AG04449 (cell line): ENCODE data around the gene DPF3.

Experiments
- CTCF ChIA-PET: fragments of 350-600 bp; formaldehyde crosslinking; extraction: SDS; loops from one replicate; lab custom pipeline; 2021; ENCODE audit warnings: antibody characterized with exemption; lab: Yijun Ruan, JAX
- POLR2A ChIA-PET: fragments of 400-600, 350-600 bp; formaldehyde crosslinking; extraction: SDS; loops from one replicate; lab custom pipeline; 2020; ENCODE audit warnings: antibody characterized with exemption, inconsistent platforms; lab: Yijun Ruan, JAX
- DNase-seq: peaks from one replicate; pipeline ENCODE4 v3.0.0-alpha.2; 2010; ENCODE audit warnings: low read depth, low spot score
- H3K4me3 ChIP-seq: 2 replicates; pipeline ENCODE4 v1.5.1; 2011; ENCODE audit warnings: low read depth, mild to moderate bottlenecking, control low read depth, low read length
- TF ChIP-seq, protein P1 (sequence below): IDR thresholded peaks from one replicate; pipeline ENCODE4 v1.5.1; 2011; ENCODE audit warnings: mild to moderate bottlenecking, moderate library complexity, low read length, control low read depth, inconsistent platforms; ENCODE audit not compliant: insufficient read depth; ENCODE audit errors: missing control alignments

Gene DPF3

DNA sequence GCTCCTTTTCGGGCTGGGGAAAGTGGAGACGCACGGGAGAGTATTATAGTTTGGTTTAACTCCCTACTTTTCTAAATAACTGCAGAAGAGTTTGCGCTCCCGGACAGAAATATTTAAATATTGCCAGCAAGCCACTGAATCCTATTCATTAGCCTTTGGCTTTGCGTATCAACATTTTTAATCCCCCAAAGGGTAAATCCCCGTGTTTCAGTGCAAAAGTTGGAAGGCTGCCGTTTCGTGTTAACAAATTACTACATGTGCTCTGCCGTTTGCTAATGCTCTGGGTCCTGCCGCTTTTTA, 372 bp upstream of the DPF3 start:
- ChIA-PET POLR2A (interaction anchor here (0.6 to 1.3 kb wide), 4 partner anchors 12 to 378 kb away, joined by 3 to 6 read pairs (median 3); no protein-coding TSS in a partner anchor), CTCF (interaction anchor here (1.0 to 2.6 kb wide), 7 partner anchors 10 to 379 kb away, joined by 3 to 36 read pairs (median 4); no protein-coding TSS in a partner anchor)
- H3K4me3 ChIP-seq: peak overlapping the region; percentile 80
- DNase-seq: no peak
- TF ChIP-seq, protein P1, sequence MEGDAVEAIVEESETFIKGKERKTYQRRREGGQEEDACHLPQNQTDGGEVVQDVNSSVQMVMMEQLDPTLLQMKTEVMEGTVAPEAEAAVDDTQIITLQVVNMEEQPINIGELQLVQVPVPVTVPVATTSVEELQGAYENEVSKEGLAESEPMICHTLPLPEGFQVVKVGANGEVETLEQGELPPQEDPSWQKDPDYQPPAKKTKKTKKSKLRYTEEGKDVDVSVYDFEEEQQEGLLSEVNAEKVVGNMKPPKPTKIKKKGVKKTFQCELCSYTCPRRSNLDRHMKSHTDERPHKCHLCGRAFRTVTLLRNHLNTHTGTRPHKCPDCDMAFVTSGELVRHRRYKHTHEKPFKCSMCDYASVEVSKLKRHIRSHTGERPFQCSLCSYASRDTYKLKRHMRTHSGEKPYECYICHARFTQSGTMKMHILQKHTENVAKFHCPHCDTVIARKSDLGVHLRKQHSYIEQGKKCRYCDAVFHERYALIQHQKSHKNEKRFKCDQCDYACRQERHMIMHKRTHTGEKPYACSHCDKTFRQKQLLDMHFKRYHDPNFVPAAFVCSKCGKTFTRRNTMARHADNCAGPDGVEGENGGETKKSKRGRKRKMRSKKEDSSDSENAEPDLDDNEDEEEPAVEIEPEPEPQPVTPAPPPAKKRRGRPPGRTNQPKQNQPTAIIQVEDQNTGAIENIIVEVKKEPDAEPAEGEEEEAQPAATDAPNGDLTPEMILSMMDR: no peak

DNA sequence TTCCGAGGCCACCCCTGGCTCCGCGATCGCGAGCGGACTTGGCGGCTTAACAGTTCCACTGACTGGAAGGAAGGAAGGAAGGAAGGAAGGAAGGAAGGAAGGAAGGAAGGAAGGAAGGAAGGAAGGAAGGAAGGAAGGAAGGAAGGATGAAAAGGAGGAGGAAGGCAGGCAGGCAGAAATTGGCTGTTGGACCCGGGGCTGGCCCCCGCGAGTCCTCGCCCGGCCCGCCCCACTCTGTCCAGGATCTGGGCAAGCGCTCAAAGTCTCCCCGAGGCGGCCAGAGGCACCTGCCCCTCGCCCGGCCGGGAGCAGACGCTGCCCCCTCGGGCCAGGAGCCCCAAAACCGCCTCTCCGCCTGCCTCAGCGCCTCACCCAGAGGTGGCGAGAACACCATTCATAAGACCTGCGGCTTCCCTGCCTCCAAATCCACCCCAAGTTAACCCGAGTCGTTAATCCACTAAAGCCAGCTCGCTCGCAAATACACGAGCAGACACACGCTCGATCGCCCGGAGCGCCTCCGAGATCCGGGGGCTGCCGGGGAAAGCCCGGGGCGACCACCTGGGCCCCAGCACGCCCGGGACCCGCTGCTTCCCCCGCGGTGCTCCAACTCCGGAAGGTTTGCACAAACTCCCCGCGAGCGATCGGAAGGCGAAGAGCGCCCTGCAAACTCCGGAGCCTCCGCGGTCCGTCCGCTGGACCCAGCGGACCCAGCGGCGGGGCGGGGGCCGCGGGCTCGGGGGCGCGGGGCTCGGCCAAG, 844 bp downstream of the DPF3 start:
- ChIA-PET CTCF (interaction anchor here (1.1 to 2.8 kb wide), 9 partner anchors 11 to 379 kb away, joined by 3 to 36 read pairs (median 8); no protein-coding TSS in a partner anchor), POLR2A (interaction anchor here (1.3 kb wide), 1 partner anchor 13 kb away, joined by 3 read pairs; no protein-coding TSS in a partner anchor)
- H3K4me3 ChIP-seq: peak overlapping the region; percentile 80
- TF ChIP-seq, protein P1: no peak
- DNase-seq: no peak

DNA sequence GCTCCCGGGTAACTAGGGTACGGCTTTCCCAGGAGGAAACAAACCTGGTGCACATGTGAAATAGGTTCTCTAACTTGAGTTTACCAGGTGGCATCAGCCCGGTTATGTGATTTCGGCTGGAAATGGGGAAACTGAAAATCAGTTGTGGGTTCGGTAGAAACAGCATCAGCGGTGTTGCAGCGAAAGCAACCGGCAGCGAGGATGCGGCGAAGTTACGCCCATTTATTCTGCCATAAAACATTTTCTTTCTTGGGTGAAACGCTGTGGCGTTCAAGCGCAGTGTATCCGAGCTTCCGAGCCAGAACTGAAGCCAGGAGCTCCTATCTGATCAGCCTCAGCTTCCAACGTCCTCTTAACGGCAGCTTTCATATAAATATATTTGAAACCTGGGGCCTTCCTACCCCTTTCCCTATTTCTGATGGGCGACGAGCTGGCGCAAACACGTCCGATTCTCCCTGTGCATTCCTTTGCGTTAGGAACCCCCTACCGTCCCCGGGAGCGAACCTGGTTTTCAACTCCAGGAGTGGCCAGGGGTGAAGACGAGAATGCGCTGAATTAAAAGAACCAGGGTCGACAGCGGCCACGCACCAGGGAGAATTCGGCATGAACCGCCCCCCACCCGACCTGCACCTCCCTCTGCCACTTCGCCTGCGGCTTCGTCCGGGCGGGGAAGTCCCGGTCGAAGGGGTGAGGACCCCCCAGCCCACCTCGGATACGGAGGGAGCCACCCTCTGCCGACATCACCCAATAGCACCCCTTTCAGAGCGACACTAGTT, 1.6 kb downstream of the DPF3 start:
- DNase-seq: no peak
- TF ChIP-seq, protein P1: no peak
- ChIA-PET CTCF (interaction anchor here (0.9 to 2.8 kb wide), 6 partner anchors 12 to 378 kb away, joined by 3 to 28 read pairs (median 6); no protein-coding TSS in a partner anchor), POLR2A (no interaction called here)
- peak overlapping the region; percentile 80 for H3K4me3 ChIP-seq

DNA sequence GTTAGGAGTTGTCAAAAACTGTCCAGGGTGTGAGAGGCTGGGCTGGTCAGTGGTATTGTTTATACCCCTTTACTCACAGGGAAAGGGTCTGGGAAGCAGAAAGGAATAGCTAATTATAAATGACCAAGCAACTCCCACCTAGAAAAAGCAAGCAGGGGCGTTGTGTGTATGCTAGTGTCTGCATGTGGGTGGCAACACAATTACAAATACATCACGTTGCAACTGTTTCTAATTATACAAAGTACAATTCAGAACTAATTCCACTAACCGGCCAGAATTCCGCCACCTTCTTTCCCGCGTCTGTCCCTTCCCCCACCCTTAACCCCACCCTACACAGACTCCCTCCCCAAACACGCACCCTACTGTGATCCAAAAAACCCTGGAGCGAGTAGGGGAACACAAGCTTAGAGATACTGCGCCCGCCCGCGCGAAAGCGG, 2.2 kb downstream of the DPF3 start:
- ChIA-PET POLR2A (no interaction called here), CTCF (interaction anchor here (0.9 to 2.8 kb wide), 6 partner anchors 13 to 377 kb away, joined by 3 to 28 read pairs (median 6); no protein-coding TSS in a partner anchor)
- TF ChIP-seq, protein P1: no peak
- peak overlapping the region; percentile 80 for H3K4me3 ChIP-seq
- DNase-seq: no peak

DNA sequence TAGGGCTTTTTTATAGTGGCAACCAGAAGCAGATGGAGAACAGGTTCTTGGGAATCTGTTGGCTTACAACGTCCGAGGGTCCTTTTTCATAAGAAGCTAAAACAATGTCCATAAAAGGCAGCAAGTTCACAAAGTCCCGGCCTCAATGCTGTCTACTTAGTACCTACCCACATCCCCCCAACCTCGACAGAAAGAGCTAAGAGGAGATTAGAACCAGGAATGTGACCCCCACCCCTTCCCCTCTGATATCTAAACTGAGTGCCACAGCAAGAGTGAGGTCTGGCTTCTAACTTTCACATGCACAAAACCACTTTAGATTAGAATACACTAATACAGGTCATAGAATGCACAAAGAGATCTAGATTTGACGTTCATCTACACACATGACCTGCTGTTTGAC, 4.5 kb downstream of the DPF3 start:
- ChIA-PET CTCF (interaction anchor here (1.0 to 3.6 kb wide), 3 partner anchors 15 to 375 kb away, joined by 3 to 15 read pairs (median 4); no protein-coding TSS in a partner anchor), POLR2A (no interaction called here)
- H3K4me3 ChIP-seq: no peak overlapping the region
- TF ChIP-seq, protein P1: no peak
- DNase-seq: no peak
